Stimulated activated memory B cell treated with anti-CD40 and anti-IgM and Interleukin-4, amounts not matched to agents 10 μg/mL and 1 μg/mL and 100 μg/mL, for 72 hours (primary cell): Measurements from ENCODE around the gene ATP5PD.

Experiments used
- ATAC-seq: fragments of 150-1000 bp; cut with Tn5 transposase; 2 replicates; pipeline ENCODE4 v1.10.0; 2021
- H3K27ac Mint-ChIP-seq: one replicate; pipeline ENCODE4 v1.8.0; 2022; ENCODE audit warnings: mild to moderate bottlenecking, mixed read lengths
- H3K27me3 Mint-ChIP-seq: one replicate; pipeline ENCODE4 v1.8.0; 2022; ENCODE audit warnings: mixed read lengths
- H3K36me3 Mint-ChIP-seq: one replicate; pipeline ENCODE4 v1.8.0; 2022; ENCODE audit warnings: mixed read lengths
- H3K4me1 Mint-ChIP-seq: one replicate; pipeline ENCODE4 v1.8.0; 2022; ENCODE audit warnings: mixed read lengths
- H3K4me3 Mint-ChIP-seq: one replicate; pipeline ENCODE4 v1.8.0; 2022; ENCODE audit warnings: mild to moderate bottlenecking, moderate library complexity, mixed read lengths
- H3K9me3 Mint-ChIP-seq: one replicate; pipeline ENCODE4 v1.8.0; 2022; ENCODE audit warnings: mixed read lengths

ATP5PD gene

GRCh38 chr17:75046407-75047289 is at the start of gene ATP5PD, which contains the start of gene KCTD2:
Gene ATP5PD (minus strand): TSS chr17:75046969. CDS start chr17:75042650, 4,319 bp downstream.
Gene KCTD2 (plus strand): TSS chr17:75047225. CDS start chr17:75047251, 26 bp downstream.
- H3K4me3 Mint-ChIP-seq = peak within 1 kb of the TSS; percentile 99
- no peaks in the 10 kb centered on the region for H3K9me3 Mint-ChIP-seq
- H3K27ac Mint-ChIP-seq = peak within 1 kb of the TSS; percentile 95
- no peaks in the 10 kb centered on the region for H3K27me3 Mint-ChIP-seq
- H3K4me1 Mint-ChIP-seq = peaks cover 32% of the 10 kb centered on the region
- peaks cover 8% of the 10 kb centered on the region for H3K36me3 Mint-ChIP-seq
- ATAC-seq = peak; percentile 99

DNA sequence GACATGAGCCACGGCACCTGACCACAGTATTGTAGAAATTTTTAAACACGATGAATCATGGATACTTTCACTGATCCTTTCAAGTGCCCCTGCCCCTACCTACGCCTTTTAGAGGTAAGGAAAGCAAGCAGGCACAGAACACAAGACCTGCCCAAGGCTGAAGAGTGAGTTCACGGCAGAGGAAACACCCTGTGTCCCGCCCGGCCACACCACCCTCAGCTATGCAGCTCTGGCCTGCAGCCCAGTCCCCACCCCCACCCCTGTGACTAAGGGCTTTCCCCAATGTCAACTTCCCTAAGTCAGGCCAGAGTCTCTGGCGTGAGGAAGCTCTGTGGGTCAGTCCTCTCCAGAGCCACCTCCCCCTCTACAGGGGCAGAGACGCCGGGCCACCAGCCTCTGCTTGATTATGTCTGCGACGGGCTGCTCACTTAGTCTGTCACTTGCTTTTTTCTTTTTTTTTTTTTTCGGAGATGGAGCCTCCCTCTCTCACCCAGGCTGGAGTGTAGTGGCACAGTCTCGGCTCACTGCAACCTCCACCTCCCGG is 49.4 kb upstream of the ATP5PD start:
- Mint-ChIP-seq H3K27ac (no peak overlapping the region), H3K4me3 (no peak overlapping the region), H3K27me3 (no peaks in the 10 kb centered on the region), H3K4me1 (peaks cover 19% of the 10 kb centered on the region), H3K36me3 (no peaks in the 10 kb centered on the region), H3K9me3 (no peaks in the 10 kb centered on the region)
- ATAC-seq = no peak

- H3K27me3 Mint-ChIP-seq = no peaks in the 10 kb centered on the region
- no peaks in the 10 kb centered on the region for H3K9me3 Mint-ChIP-seq
- H3K4me1 Mint-ChIP-seq = peaks cover 25% of the 10 kb centered on the region
- H3K27ac Mint-ChIP-seq = no peak overlapping the region
- ATAC-seq = peak; percentile 26
- no peaks in the 10 kb centered on the region for H3K36me3 Mint-ChIP-seq
- H3K4me3 Mint-ChIP-seq = no peak overlapping the region
These were observed 48.2 kb upstream of the ATP5PD start for GRCh38 chr17:75094871-75095399.

DNA sequence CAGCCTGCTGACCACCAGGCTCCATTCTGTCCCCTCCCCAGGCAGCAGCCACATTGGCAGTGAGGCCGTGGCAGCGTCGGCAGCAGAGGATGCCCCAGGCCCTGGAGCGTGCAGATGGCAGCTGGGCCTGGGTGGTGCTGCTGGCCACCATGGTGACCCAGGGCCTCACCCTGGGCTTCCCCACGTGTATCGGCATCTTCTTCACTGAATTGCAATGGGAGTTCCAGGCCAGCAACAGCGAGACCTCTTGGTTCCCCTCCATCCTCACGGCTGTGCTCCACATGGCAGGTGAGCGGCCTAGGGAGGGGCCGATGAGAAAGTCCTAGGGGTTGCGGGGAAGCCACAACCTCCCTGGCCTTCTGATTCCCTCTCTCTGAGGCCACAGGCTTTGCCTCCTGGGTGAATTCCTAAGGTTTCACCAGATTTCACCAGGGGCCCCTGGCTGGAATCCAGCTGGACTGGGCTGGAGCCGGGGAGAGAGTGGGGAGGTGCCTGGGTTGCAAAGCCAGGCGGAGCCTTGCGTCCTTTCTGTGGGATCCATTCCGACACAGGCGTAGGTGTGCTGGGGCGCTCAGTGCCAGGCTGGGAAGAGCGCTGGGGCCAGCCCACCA is 46.9 kb upstream of the ATP5PD start:
- H3K4me1 Mint-ChIP-seq = peaks cover 24% of the 10 kb centered on the region
- H3K36me3 Mint-ChIP-seq = no peaks in the 10 kb centered on the region
- no peak overlapping the region for H3K27ac Mint-ChIP-seq
- no peak overlapping the region for H3K4me3 Mint-ChIP-seq
- H3K9me3 Mint-ChIP-seq = no peaks in the 10 kb centered on the region
- H3K27me3 Mint-ChIP-seq = no peaks in the 10 kb centered on the region
- no peak for ATAC-seq

- Mint-ChIP-seq H3K36me3 (no peaks in the 10 kb centered on the region), H3K27ac (no peak overlapping the region), H3K4me3 (no peak overlapping the region), H3K27me3 (no peaks in the 10 kb centered on the region), H3K4me1 (peaks cover 33% of the 10 kb centered on the region), H3K9me3 (no peaks in the 10 kb centered on the region)
- ATAC-seq = no peak
These were observed 45.1 kb upstream of the ATP5PD start for GRCh38 chr17:75091855-75092327.

- peaks cover 40% of the 10 kb centered on the region for H3K4me1 Mint-ChIP-seq
- no peaks in the 10 kb centered on the region for H3K36me3 Mint-ChIP-seq
- H3K9me3 Mint-ChIP-seq = no peaks in the 10 kb centered on the region
- no peak for ATAC-seq
- no peak overlapping the region for H3K4me3 Mint-ChIP-seq
- no peaks in the 10 kb centered on the region for H3K27me3 Mint-ChIP-seq
- H3K27ac Mint-ChIP-seq = no peak overlapping the region
These were observed 44.4 kb upstream of the ATP5PD start for GRCh38 chr17:75090871-75091854.

DNA sequence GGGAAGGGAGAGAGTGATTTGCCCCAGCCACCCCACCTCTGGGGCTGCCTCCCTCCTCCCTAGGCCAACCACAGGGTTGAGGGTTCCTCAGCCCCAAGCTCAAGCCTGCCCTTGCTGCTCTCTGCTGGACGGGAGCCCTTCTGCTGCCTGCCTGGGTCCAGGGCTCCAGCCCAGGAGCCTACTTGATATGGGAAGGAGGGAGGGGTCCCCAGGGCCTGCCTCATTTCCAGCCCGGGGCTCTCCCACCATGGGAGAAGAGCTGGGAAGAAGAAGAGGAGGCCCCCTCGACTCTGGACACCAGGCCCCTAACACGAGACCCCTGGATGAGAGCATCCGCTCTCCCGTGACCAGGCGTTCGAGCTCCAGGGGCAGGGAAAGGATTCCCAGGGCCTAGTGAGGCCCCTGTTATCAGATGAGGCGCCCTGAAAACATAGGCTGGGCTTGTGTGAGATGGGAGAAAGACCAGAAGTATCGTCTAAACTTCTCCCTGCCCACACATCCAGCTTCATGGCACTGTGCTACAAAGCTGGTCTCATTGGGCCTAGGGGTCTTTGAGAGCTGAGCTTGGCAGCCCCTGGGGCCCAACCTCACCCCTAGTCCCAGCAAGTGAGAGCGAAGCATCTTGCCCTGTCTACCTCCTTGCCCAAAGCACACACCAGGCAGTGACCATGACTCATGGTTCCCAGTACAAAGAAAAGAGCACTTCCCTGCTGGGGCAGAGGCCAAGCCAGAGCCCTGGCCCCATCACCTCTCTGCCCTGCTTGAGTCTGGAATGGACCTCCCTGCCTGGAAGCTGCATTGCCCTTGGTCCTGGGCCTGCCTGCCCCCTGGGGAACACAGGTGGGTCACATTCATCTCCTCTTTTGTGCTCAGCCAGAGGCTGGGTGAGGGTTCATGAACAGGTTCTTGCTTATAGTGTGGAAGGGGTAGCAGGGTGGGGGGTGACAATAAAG is 42.0 kb upstream of the ATP5PD start:
- Mint-ChIP-seq H3K9me3 (no peaks in the 10 kb centered on the region), H3K4me3 (peak overlapping the region; percentile 81), H3K27me3 (no peaks in the 10 kb centered on the region), H3K4me1 (peaks cover 41% of the 10 kb centered on the region), H3K27ac (peak overlapping the region; percentile 73), H3K36me3 (no peaks in the 10 kb centered on the region)
- ATAC-seq = no peak

- Mint-ChIP-seq H3K27ac (peak within 1 kb of the TSS; percentile 73), H3K36me3 (no peaks in the 10 kb centered on the region), H3K4me3 (peak within 1 kb of the TSS; percentile 81), H3K9me3 (no peaks in the 10 kb centered on the region), H3K4me1 (peaks cover 41% of the 10 kb centered on the region), H3K27me3 (no peaks in the 10 kb centered on the region)
- peak; percentile 79 for ATAC-seq
These were observed 41.0 kb upstream of the ATP5PD start, which contains the start of gene SLC16A5 for GRCh38 chr17:75087558-75088453. Gene SLC16A5 (plus strand): TSS chr17:75087954. CDS start chr17:75093637, 5,683 bp downstream.

GRCh38 chr17:75087182-75087557 is 40.4 kb upstream of the ATP5PD start:
- no peak for ATAC-seq
- H3K36me3 Mint-ChIP-seq = no peaks in the 10 kb centered on the region
- H3K9me3 Mint-ChIP-seq = no peaks in the 10 kb centered on the region
- H3K27me3 Mint-ChIP-seq = no peaks in the 10 kb centered on the region
- peak overlapping the region; percentile 70 for H3K4me3 Mint-ChIP-seq
- H3K27ac Mint-ChIP-seq = peak overlapping the region; percentile 73
- peaks cover 40% of the 10 kb centered on the region for H3K4me1 Mint-ChIP-seq

- Mint-ChIP-seq H3K4me3 (peak overlapping the region; percentile 36), H3K27ac (peak overlapping the region; percentile 73), H3K9me3 (no peaks in the 10 kb centered on the region), H3K36me3 (no peaks in the 10 kb centered on the region), H3K27me3 (no peaks in the 10 kb centered on the region), H3K4me1 (peaks cover 39% of the 10 kb centered on the region)
- ATAC-seq = no peak
These were observed 39.9 kb upstream of the ATP5PD start for GRCh38 chr17:75086496-75087181.

GRCh38 chr17:75084039-75084660 is 37.4 kb upstream of the ATP5PD start:
- no peak overlapping the region for H3K27ac Mint-ChIP-seq
- no peaks in the 10 kb centered on the region for H3K9me3 Mint-ChIP-seq
- no peaks in the 10 kb centered on the region for H3K27me3 Mint-ChIP-seq
- ATAC-seq = no peak
- peaks cover 38% of the 10 kb centered on the region for H3K4me1 Mint-ChIP-seq
- no peaks in the 10 kb centered on the region for H3K36me3 Mint-ChIP-seq
- no peak overlapping the region for H3K4me3 Mint-ChIP-seq

DNA sequence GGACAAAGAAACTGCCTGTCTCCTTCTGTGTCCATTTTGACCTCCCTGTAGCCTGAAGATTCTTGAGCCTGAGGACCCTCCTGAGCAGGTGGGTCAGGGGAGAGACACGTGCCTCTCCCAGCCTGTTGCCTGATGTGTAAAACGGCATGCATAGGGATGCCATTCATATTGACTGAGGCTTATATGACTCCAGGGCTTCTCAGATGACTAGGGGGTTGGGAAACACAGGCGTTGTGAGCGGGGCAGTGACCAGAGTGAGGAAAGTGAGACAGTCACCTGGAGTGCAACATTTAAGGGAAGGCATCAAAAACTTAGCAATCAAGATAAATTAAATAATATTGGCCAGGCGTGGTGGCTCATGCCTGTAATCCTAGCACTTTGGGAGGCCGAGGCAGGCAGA is 35.9 kb upstream of the ATP5PD start:
- H3K27ac Mint-ChIP-seq = no peak overlapping the region
- no peaks in the 10 kb centered on the region for H3K9me3 Mint-ChIP-seq
- no peaks in the 10 kb centered on the region for H3K36me3 Mint-ChIP-seq
- H3K4me3 Mint-ChIP-seq = no peak overlapping the region
- H3K27me3 Mint-ChIP-seq = no peaks in the 10 kb centered on the region
- ATAC-seq = no peak
- H3K4me1 Mint-ChIP-seq = peaks cover 40% of the 10 kb centered on the region
